ENCODE data around the gene CFAP47. TPM values are rescaled to one million over a fixed set of nuclear protein-coding genes. Genes with fewer than 3 reads are reported as not detected.
"Not testable (repeated sequence)": the region's sequence is repeated elsewhere in the genome, so short reads cannot be mapped to it uniquely, and the experiment has no call there.

Gene CFAP47, protein sequence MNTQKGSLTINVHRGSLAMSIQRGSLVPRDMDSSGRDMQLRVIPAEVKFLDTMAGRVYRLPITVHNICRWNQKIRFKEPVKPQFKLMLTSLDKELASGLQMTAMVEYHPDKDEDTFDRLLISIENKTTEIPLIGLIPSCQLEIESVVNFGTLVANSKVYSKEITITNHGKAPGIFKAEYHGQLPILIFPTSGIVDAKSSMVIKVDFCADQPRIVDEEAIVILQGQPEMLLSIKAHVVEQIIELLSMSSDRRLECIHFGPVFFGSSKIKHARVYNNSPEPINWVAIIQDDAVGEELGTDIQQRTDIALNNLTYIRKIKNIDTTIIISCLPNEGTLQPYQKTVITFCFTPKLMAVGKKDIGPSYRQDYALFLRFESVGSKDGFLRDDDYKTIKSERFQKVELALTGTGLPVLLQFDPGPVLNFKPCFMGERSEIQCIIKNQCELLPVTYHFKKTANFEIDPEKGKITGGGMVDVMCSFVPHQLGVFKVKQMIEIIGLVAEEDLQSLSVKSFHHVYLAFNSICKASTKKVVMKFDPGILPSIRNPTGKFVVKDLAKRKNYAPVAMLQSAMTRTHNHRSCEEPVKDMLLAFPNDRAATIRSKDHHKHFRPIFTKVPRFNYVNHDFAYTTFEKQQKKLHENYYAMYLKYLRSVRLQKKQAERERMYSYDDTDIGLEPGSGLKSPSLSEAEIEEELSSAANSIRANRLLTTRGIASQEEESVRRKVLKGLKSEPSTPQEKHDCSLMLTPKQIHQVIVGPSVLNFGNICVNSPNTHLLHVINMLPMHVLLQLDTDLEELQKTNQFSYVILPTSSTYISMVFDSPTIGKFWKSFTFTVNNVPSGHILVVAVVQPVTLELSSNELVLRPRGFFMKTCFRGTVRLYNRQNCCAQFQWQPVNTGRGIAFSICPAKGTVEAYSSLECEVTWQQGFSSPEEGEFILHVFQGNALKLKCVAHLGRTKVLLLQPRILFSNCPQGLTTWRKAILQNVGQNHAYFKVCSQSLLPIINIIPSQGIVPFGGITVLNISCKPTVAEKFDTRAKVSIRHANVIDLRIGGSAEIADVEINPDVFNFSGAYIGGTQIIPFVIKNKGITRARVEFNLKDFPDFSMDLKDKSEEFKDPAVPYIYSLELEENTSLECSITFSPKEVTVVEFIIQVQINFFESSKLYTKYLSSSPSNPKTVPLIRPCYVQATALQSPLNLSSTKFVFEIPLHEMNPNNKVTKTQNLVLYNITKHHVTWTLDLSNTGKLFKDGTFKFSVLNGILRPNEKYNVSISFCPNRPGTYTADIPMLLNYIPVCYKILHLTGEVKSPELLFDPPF (N-terminal part only)
- 0.91 TPM for polyA plus RNA-seq (ENCODE audit: insufficient read length)
- long read RNA-seq, donor 1: 0 reads
- long read RNA-seq, donor 2: 0 reads
- long read RNA-seq, donor 3: 0 reads
- long read RNA-seq, donor 4: 0 reads
- long read RNA-seq, donor 5: 0 reads
- long read RNA-seq, donor 6: 0 reads
- long read RNA-seq, donor 7: 0 reads
- long read RNA-seq, donor 8: 0 reads

DNA sequence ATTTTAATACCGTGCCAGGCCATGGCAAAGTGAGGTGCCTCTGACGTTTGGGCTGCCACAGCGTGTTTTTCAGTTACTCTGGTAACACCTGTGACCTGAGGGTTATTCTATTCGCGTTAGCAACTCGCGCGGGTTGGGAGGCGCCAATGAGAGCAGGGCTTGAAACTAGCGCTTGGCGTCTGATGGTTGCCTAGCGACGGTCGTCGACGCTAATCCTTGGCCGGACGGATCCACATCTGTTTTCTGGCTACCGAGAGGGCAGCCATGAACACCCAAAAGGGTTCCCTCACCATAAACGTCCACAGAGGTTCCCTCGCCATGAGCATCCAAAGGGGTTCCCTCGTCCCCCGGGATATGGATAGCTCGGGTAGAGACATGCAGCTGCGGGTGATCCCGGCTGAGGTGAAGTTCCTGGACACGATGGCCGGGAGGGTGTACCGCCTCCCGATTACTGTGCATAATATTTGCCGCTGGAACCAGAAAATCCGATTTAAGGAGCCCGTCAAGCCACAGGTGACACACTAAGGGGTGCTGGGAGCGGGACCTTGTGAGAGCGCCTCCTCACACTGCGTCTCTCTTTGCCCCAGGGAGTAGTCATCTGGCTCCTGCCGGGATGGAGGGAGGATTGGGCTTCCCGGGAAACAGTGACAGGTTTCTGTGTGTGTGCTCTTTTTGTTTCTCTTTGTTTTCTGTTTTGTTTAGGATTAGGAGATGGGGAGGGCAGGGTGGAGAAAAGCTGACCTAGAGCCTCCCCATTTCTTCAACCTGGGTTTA lies at the start of gene CFAP47:
CFAP47 (plus strand) TSS at position 199 of the 774 bp plus-strand sequence; CDS start at position 265, 66 bp downstream.
- peak; percentile 55 for DNase-seq

DNA sequence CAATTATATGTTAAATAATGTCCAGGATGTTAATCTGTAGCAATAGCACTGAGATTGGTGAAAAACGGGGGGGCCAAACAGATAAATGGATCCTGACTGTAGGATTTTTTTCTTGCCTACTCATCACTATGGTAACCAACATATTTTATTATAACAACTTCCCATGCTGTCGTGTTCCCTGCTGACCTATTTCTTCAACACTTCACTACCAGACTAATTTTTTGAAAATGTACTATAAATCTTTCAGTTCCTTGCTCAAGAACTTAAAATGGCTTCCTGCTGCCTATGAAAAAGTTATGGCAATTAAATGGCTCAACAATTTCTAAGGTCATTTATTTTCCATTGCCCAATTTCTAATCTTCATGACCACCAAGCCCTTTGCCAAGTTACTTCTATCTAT lies 38.9 kb upstream of the CFAP47 start:
- DNase-seq: no peak

DNA sequence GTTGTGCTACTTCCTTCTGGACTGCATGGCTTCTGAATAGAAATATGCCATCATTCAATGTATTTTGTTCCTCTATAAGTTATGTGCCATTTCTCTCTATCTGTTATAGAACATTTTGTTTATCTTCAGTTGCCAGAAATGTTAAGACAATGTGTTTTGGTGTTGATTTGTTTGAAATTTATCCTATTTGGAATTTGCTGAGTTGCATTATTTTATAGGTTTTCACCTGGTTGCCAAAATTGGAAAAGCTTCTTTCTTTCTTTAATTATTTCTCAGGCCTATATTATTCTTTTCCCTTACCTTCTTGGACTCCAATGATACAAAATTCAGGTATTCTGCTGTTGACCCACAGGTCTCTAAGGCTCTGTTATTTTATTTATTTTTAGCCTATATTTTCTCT lies 33.4 kb upstream of the CFAP47 start:
- no peak for DNase-seq

DNA sequence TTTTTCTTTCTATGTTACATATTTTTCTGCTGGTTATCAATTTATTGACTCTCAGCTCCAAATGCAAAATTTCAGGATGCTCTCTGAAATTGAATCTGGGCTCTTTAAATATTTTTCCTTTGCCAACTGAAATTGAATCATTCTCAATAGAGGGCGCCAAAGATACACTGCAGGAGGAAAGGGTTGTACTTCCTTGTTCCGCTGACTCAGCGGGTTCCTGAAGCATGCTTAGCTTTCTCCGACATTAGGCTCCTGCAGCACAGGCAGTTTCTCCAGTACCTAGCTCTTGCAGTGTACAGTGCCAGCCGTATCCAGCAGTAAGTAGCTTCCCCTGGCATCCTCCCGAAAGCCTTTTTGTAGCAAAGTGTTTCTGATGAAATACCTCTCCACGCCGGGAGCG lies 28.8 kb upstream of the CFAP47 start:
- DNase-seq: peak; percentile 37

DNA sequence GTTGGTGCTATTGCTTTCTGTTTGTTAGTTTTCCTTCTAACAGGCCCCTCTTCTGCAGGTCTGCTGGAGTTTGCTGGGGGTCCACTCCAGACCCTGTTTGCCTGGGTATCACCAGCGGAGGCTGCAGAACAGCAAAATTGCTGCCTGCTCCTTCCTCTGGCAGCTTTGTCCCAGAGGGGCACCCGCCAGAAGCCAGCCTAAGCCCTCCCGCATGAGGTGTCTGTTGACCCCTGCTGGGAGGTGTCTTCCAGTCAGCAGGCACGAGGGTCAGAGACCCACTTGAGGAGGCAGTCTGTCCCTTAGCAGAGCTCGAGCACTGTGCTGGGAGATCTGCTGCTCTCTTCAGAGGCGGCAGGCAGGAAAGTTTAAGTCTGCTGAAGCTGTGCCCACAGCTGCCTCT lies 67.3 kb downstream of the CFAP47 start:
- DNase-seq: not testable (repeated sequence)

DNA sequence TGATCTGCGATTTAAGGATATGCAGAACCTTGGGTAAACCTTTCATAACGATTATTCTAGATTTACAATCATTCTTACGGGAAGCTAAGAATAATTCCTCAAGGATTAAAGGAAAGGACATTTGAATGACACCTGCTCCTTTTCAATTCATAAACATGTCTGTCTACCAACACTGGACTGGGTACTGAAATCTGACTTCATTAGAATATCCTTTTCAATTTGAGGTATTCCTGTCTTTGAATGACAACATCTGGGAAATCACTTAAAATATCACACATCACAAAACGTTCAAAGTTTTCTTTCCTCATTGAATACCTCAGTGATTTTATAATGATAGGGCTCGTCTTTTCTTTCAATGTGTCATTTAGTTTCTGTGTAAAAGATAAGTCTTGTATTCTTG lies 87.7 kb downstream of the CFAP47 start:
- no peak for DNase-seq

DNA sequence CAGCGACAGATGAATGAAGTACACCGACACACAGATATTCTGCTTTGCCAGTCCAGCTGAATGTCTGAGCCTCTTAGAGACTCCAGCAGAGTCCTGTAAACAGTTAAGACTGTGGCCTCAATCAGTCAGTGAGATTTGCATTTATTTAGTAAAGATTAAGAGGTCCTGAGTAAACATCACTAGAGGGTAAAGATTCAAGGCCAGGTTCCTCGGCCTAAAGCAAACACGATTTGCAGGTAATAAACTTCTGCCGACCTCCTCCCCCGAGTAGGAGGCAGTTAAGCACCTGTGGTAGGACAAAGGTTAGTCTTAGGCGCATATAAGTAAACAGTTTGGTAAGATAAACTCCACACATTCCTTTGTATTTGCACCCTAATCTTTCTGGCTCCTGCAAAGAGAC lies 99.6 kb downstream of the CFAP47 start:
- DNase-seq: no peak

DNA sequence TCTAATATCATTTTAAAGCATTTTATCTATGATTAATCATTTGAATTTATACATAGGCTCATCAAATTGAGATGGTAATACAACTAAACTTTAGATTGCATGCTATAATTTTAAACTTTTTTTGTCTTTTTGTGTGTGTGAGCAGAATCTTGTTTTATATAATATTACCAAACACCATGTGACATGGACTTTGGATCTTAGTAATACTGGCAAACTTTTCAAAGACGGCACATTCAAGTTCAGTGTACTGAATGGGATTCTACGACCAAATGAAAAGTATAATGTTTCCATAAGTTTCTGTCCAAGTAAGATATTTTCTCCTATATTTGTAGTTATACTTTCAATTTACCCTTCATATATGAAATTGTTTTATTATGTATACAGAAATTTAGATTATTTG lies 116.0 kb downstream of the CFAP47 start:
- no peak for DNase-seq

DNA sequence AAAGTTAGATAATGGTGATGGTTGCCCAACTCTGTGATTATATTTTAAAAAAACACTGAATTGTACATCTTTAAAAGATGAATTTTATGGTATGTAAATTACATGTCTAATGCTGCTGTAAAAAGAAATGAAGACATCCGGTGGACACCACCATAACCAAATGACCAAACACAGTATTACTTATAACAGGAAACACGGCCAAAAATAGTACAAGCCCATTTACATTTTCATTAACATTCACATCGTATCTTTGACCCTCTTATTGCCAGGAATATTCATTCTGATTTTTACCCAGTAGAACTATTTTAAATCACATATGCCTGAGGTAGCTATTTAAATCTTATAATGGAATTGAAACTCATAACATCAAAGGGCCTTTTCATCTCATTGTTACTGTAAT lies 143.2 kb downstream of the CFAP47 start:
- no peak for DNase-seq

DNA sequence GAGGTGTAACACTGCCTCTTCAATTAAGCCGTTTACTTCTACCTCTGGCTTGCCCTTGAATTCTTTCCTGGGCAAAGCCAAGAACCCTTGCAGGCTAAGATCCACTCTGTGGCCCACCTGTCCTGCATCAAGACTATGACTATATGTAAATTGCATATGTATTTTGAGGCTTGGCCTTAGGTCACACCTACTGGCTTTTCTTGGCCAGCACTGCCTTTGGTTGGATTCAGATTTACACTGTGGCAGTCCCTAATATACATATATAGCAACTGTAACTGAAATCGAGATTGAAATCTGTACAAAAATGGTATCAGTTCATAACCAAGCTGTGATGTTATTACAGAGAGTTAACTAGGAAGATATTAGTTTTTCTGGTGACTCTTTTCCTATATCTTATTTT lies 151.5 kb downstream of the CFAP47 start:
- no peak for DNase-seq

DNA sequence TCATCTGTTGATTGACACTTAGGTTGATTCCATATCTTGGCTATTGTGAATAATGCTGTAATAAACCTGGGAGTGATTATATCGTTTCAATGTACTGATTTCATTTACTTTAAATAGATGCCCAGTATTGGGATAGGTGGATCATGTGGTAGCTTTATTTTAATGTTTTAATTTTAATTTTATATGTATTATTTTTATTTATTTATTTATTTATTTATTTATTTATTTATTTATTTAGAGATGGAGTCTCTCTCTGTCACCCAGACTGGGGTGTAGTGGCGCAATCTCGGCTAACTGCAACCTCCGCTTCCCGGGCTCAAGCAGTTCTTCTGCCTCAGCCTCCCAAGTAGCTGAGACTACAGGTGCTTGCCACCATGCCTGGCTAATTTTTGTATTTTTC lies 155.5 kb downstream of the CFAP47 start:
- not testable (repeated sequence) for DNase-seq

DNA sequence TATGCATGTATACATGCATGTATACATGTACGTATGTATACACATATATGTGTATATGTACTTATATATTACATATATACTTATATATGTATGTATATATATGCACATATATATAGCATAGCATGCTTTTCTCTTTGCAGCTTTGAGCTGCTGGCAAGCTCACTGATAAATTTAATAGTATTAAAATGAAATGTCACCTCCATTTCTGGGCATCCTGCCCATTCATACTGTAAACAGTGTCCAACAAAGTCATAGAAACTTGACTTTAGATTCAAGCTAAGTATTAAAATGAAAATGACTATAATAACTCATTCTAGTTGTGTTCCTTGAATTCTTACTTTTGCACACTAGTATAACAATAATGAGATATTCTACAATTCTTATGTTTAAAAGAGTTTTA lies 163.7 kb downstream of the CFAP47 start:
- DNase-seq: no peak

DNA sequence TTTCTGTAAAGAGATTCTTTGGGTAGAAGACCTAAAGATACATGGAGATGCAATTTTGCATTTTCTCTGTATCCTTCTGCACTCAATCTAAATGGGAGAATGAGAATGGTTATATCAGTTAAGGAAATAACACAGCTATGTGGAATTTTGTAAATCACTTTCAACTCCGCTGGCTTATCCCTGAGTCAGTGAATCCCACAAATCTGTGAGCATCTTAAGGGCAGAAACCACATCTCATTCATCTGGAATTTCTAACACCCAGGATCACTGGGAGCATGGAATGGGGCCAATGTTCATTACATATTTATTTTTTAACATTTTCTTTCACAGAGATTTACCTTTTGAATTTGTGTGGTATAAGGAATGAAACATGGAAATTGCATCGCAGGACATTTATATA lies 167.8 kb downstream of the CFAP47 start:
- DNase-seq: no peak

DNA sequence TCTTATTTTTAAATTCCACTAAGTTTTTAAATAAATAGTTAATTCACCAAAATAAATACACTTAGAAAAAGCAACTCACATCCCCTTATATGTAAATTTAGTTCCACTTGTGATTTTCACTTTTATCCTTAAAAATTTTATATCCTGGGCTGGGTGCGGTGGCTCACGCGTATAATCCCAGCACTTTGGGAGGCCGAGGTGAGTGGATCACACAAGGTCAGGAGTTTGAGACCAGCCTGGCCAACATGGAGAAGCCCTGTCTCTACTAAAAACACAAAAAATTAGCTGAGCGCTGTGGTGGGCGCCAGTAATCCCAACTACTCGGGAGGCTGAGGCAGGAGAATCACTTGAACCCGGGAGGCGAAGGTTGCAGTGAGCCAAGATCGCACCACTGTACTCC lies 169.4 kb downstream of the CFAP47 start:
- not testable (repeated sequence) for DNase-seq

DNA sequence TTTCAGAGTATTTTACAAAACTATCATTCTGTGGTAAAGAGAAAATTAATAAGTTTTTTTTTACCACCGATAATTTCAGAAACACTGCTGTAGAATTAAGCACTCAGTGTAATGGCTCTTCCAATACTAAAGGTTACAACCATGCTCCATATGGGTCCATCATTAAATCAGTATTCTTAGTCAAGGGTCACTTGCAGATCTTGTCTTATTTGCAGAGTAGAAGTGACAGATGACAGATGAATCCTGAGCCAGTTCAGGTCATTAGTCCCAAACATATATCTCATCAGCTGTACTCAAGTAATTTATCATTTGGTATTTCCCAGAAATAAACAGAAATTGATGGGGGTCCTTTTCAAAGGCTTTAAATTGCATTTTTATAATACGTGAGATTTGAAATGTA lies 182.9 kb downstream of the CFAP47 start:
- no peak for DNase-seq

DNA sequence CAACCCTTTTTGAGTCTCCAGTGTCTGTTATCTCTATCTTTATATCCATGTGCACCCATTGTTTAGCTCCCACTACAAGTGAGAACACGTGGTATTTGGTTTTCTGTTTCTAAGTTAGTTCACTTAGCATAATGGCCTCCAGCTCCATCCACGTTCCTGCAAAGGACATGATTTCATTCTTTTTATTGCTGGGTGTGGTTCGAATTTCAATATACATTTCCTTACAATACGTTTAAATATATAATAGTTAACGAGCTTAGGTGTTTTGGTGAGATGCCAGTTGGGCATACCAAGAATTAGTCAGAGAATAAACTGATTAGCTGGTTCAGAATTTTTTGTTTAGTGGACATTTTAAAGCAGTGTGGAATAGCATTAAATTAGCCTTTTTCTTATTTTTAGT lies 196.7 kb downstream of the CFAP47 start:
- no peak for DNase-seq

DNA sequence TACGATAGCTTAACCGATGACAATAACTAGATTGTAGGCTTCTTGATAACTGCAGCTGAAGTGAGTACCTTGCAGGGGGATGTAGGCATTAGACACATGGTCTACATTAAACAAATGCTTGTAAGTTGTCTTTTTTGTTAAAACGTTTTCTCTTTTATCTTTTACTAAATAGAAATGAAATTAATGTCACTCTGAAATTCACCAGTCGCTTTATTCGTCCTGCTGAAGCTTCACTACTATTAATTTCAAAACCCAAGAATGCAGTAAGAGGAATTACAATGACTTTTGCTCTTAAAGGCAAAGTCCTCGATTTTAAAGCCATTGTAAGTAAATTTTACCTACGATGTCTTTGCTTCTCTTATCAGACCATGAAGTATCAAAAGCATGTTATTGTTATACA lies 239.7 kb downstream of the CFAP47 start:
- DNase-seq: no peak

DNA sequence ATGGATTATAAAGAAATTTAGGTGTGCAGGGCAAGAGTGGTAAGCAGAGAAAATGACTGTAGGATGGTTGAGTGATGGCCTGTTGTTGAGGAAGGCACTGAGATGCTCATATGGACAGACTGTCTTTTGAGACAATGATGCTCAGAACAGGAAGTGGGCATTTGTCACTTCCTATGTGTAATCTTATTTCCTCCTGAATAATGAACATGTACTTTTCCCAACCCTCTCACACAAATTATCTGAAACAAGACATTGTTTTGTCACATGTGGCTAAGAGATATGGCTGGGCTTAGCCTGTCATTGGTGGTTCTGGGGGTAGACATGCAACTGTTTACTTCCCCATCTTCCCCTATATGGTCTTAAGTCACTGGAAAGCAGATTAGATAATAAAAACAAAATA lies 240.5 kb downstream of the CFAP47 start:
- DNase-seq: no peak

DNA sequence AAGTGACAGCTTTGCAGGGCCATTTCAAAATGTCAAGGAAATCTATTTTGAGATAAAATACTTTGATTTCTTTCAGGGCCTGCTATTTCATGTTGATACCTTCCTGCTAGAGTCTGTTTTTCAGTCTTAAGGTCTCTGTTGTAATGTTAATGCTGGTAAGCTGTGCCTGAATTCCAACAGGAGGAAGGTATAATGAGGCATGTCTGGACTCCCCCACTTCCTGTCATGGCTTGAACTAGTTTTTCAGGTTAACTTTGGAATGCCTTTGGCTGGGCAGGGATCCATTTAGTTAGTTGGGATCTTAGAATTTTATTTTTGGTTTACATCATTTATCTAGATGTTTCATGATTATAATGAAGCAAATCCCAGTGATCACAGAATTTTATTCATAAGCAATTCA lies 279.0 kb downstream of the CFAP47 start:
- no peak for DNase-seq

DNA sequence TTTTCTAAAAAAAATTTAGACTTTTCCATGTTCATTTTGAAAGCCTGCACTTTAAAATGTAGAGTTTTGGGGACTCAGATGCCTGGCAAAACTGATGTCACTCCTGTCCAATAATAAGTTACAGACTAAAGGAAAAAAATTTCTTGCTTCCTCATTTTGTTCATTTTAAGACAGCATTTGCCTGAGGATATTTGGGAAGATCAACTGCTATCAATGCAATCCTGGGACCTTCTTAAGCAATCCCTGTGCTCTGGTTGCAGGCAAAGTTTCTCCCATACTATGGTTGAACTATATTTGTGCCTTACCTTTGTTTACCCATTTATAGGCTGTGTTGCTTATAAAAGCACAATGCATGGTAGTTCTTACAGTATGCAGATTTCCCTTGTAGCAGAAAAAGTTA lies 280.4 kb downstream of the CFAP47 start:
- no peak for DNase-seq

DNA sequence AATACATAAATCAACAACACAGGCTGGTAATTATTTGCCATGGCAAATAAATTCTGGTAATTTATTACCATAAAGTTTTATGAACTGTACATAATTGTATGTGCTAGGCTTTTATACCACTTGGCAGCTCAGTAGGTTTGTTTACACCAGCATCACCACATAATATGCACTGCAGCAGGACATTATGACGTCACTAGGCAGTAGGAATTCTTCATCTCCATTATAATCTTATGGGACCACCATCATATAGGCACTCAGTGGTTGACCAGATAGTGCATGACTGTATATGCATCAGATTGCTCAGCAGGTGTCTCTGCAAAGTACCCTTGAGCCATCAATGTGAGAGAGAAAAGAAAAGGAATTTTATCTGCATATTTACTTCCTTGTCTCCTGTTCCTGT lies 295.4 kb downstream of the CFAP47 start:
- DNase-seq: no peak

Measured in left kidney (tissue), 8 donors.